Adrenal gland (tissue), 12 donors: ENCODE results near the gene PKP3. TPM values are rescaled to one million over a fixed set of nuclear protein-coding genes. Genes with fewer than 3 reads are reported as not detected.
"Not testable (repeated sequence)": the region's sequence is repeated elsewhere in the genome, so short reads cannot be mapped to it uniquely, and the experiment has no call there.

Experiments used
- DNase-seq, 7 donors: peaks; one replicate each; pipeline ENCODE4 v3.0.0-alpha.2; 2019 to 2020
- H3K27ac ChIP-seq, 5 donors: fragments of 200-600 bp; sonication (generic) in 4 of 5; 1 replicate in 3 of 5; 2 replicates in 2 of 5; pipeline versions ENCODE4 v1.5.1 to v1.8.0; 2016 to 2020; ENCODE audit warnings: mild to moderate bottlenecking in 1 of 5
- H3K27me3 ChIP-seq: fragments of 200-600 bp; 2 replicates; pipeline ENCODE4 v1.8.0; 2021
- H3K36me3 ChIP-seq, 2 donors: fragments of 200-600 bp; replicated peaks in 1 of 2; 1 replicate in 1 of 2; 2 replicates in 1 of 2; pipeline versions ENCODE4 v1.5.1 to v1.8.0; 2018 to 2022
- H3K4me1 ChIP-seq, 2 donors: fragments of 200-600 bp; replicated peaks in 1 of 2; 1 replicate in 1 of 2; 2 replicates in 1 of 2; pipeline versions ENCODE4 v1.5.1 to v1.8.0; 2018 to 2021
- H3K4me3 ChIP-seq, 4 donors: fragments of 200-600 bp; sonication (generic) in 3 of 4; one replicate each; pipeline ENCODE4 v1.5.1; 2016 to 2018
- H3K9me3 ChIP-seq, 3 donors: fragments of 200-600 bp; sonication (generic) in 1 of 3; replicated peaks in 1 of 3; 1 replicate in 2 of 3; 2 replicates in 1 of 3; pipeline versions ENCODE4 v1.5.1 to v1.8.0; 2016 to 2021
- CTCF ChIP-seq, 6 experiments: fragments of 450-650 bp in 4 of 6; fragments of 200-600 bp in 2 of 6; sonication (generic) in 1 of 6; IDR thresholded peaks; 1 replicate in 5 of 6; 2 replicates in 1 of 6; pipeline versions ENCODE4 v1.5.1 to v1.8.0; 2016 to 2021; ENCODE audit warnings: antibody characterized with exemption in 6 of 6, mild to moderate bottlenecking in 2 of 6, moderate library complexity in 1 of 6
- POLR2A ChIP-seq, 2 donors: fragments of 450-650 bp; IDR thresholded peaks; one replicate each; pipeline ENCODE4 v1.6.1; 2017; ENCODE audit warnings: antibody characterized with exemption in 2 of 2, mild to moderate bottlenecking in 2 of 2, moderate library complexity in 1 of 2
- WGBS, 4 donors: extraction: QIAGEN DNeasy Blood & Tissue Kit in 2 of 4; methylation state at CpG; one replicate each; pipeline versions ENCODE4 v1.1.5 to v1.1.7; 2013 to 2017; 5-methylcytosine and 5-hydroxymethylcytosine counted together
- intact Hi-C, 2 donors: fragments of 100-400 bp; cut with DNase I; formaldehyde crosslinking; loops; one replicate each; pipeline versions ENCODE4 v1.14.1 to v1.15.0; 2022 to 2023
- polyA plus RNA-seq, 3 donors: library from polyadenylated mRNA; stranded (reverse); fragments of 200-250 nt in 2 of 3; fragments of 350-450 nt in 1 of 3; fragmentation: Illumina TruSeq in 1 of 3; extraction: RNeasy Lipid Tissue Mini Kit (QIAGEN cat#74804) in 1 of 3; gene quantifications; one replicate each; pipeline ENCODE4 v1.2.3, GENCODE V29; 2013 to 2014
- total RNA-seq, 9 donors: library from RNA; depleted of rRNA in 4 of 9; stranded (reverse); fragments of >200 nt in 4 of 9; fragments of 120-200 nt in 1 of 9; fragmentation: NEBNext Ultra II Directional in 1 of 9; extraction: Animal tissue kit (Norgen Biotek cat#: 25700) in 1 of 9; gene quantifications; one replicate each; pipeline versions ENCODE4 v1.1.0 to v1.2.4, GENCODE V29; 2013 to 2023
- donor health status: healthy with polysubstance abuse.
- donor health status: Bipolar disorder and iron deficiency.
- donor health status: DM: yes; HTN: yes; CAD: no.
- donor health status: DM: no; HTN: no; CAD: no.
- donor health status: DM: no; HTN: no; CAD: no.
- donor health status: DM: yes; HTN: yes; CAD: no.

Gene PKP3
- total and polyA plus RNA-seq, 12 donors, result 0.37 to 0.65 (median 0.55) TPM; not detected in 8

GRCh38 chr11:386483-386882 is 7.5 kb upstream of the PKP3 start:
- intact Hi-C loops, result no loop called here
- 79 to 89% (median 88%) methylated on average over 6 of the region's 6 CpGs for WGBS, 4 donors
- Histone ChIP-seq H3K27ac (no peak overlapping the region), H3K4me3 (no peak overlapping the region), H3K4me1 (no peaks in the 10 kb centered on the region), H3K9me3 (no peaks in the 10 kb centered on the region), H3K27me3 (no peaks in the 10 kb centered on the region), H3K36me3 (no peaks in the 10 kb centered on the region)
- TF ChIP-seq POLR2A (IDR thresholded peaks at IDR 0.05) (no peak), CTCF (IDR thresholded peaks at IDR 0.05) (no peak)
- no peak for DNase-seq

DNA sequence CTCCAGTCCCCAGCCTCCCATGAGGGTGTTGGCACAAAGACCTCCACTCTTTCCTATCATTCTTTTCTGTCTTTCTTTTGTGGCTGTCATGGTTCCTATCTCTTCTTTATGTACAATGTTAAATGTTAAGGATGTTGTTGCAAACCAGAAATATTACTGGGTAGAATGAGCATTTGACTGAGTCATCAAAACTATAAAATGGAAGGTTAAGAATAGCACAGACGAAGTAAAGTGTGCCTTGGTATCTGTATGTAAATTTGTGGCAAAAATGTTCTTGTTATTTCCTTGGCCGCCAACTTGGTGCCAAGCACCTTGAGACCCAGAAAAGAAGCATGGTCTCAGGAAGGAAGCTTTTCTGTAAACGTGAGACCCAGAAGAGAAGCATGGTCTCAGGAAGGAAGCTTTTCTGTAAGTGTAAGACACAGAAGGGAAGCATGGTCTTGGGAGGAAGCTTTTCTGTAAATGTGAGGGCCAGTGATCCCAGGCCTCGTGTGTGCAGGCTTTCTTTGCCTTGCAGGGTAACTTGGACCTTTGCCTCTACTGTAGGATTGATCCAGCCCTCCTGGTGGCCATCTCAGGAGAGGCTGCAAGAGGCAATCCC is 6.7 kb upstream of the PKP3 start:
- Histone ChIP-seq H3K9me3 (no peaks in the 10 kb centered on the region), H3K27me3 (peaks cover 6% of the 10 kb centered on the region), H3K27ac (no peak overlapping the region), H3K4me3 (no peak overlapping the region), H3K4me1 (no peaks in the 10 kb centered on the region), H3K36me3 (no peaks in the 10 kb centered on the region)
- intact Hi-C loops, result no loop called here
- WGBS, 4 donors, result 49 to 67% (median 59%) methylated on average over 4 of the region's 4 CpGs
- TF ChIP-seq POLR2A (IDR thresholded peaks at IDR 0.05) (no peak), CTCF (IDR thresholded peaks at IDR 0.05) (no peak)
- no peak for DNase-seq

DNA sequence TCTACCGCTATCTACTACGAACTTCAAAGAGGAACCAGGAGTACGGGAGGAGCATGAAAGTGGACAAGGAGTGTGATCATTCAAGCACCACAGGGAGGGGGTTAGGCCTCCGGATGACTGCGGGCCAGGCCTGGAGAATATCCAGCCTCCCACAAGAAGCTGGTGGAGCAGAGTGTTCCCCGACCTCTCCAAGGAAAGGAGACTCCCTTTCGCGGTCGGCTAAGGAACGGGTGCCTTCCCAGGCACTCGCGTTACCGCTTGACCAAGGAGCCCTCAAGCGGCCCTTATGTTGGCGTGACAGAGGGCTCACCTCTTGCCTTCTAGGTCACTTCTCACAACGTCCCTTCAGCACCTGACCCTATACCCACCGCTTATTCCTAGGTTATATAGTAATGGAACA is 4.6 kb upstream of the PKP3 start:
- H3K27ac ChIP-seq, H3K9me3 ChIP-seq, H3K27me3 ChIP-seq, intact Hi-C loops, DNase-seq, H3K4me1 ChIP-seq, H3K4me3 ChIP-seq, H3K36me3 ChIP-seq: not testable (repeated sequence)
- WGBS, 4 donors, result 64 to 84% (median 76%) methylated on average over 9 to 17 of the region's 17 CpGs

DNA sequence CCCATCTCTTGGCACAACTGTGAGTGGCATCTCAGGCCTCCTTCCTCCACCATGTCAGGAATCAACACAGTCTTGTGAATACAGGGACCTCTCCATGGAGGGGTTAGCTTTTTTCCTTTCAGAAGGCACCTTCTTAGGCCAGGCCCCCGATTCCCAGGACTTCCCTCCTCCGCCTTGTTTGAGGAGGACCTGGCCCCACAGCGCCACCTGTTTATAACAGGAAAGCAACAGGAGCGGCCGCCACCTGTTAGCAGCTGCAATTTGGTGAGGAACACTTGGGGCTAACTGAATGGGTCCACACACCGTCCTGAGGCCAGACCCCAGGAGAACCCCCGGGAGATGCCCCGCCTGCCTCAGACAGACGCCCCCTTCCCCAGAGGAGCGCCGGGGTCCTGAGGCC is 3.8 kb upstream of the PKP3 start:
- H3K9me3 ChIP-seq, result no peaks in the 10 kb centered on the region
- no peak overlapping the region for H3K4me3 ChIP-seq
- H3K27me3 ChIP-seq, result peaks cover 6% of the 10 kb centered on the region
- no peak for DNase-seq
- TF ChIP-seq CTCF (IDR thresholded peaks at IDR 0.05) (no peak), POLR2A (IDR thresholded peaks at IDR 0.05) (no peak)
- H3K27ac ChIP-seq, result no peak overlapping the region
- intact Hi-C loops, result no loop called here
- no peaks in the 10 kb centered on the region for H3K4me1 ChIP-seq
- no peaks in the 10 kb centered on the region for H3K36me3 ChIP-seq
- 78 to 93% (median 80%) methylated on average over 4 to 9 of the region's 11 CpGs for WGBS, 4 donors
